ENCODE results near the gene NTM.

- TF ChIP-seq CTCF (IDR thresholded peaks at IDR 0.05) (no peak), POLR2A (IDR thresholded peaks at IDR 0.05) (no peak)
These were observed 660.5 kb downstream of the NTM start for GRCh38 chr11:132030896-132031295.
